GM12878 (cell line): ENCODE measurements around the gene ADK. TPM values are rescaled to one million over a fixed set of nuclear protein-coding genes. Genes with fewer than 3 reads are reported as not detected.

Source experiments
- ATAC-seq: fragments of 200-7000 bp; cut with Tn5 transposase; 3 replicates; pipeline ENCODE4 v1.9.1; 2020; ENCODE audit warnings: mild to moderate bottlenecking, moderate library complexity
- BruUV-seq: library from RNA; stranded (reverse); fragments of 400-500 nt; replicated peaks from 2 replicates; lab custom pipeline; 2021; lab: Mats Ljungman, UMichigan
- CTCF ChIA-PET: fragments of 300-600 bp; sonication (Branson Sonifier 250); formaldehyde crosslinking; extraction: SDS; loops from one replicate; lab custom pipeline; 2021; ENCODE audit warnings: inconsistent platforms; lab: Yijun Ruan, JAX
- POLR2A ChIA-PET: fragments of 350-600 bp; formaldehyde crosslinking; extraction: SDS; loops from one replicate; lab custom pipeline; 2021; ENCODE audit warnings: inconsistent platforms; lab: Charles Lee
- RAD21 ChIA-PET: fragments of 300-600 bp; sonication (Branson Sonifier 250); formaldehyde crosslinking; loops from one replicate; lab custom pipeline; 2023; ENCODE audit warnings: antibody characterized with exemption; ENCODE audit not compliant: unreplicated experiment; lab: Charles Lee
- SMC1A ChIA-PET: fragments of 300-600 bp; sonication (Branson Sonifier 250); formaldehyde crosslinking; loops from one replicate; lab custom pipeline; 2023; ENCODE audit not compliant: unreplicated experiment, uncharacterized antibody; lab: Charles Lee
- DNase-seq: peaks from one replicate; pipeline ENCODE4 v3.0.0-alpha.2; 2011; ENCODE audit warnings: low read depth, low spot score
- FAIRE-seq: peaks from 3 replicates; lab custom pipeline; 2011; peaks lifted over from hg19 to GRCh38; lab: Jason Lieb, UNC
- H2AFZ ChIP-seq: 2 replicates; pipeline ENCODE4 v1.6.0; 2011; ENCODE audit warnings: low read depth, low read length, control low read depth; ENCODE audit not compliant: control insufficient read depth
- H3K27ac ChIP-seq: 2 replicates; pipeline ENCODE4 v1.5.1; 2011; ENCODE audit warnings: control low read depth; ENCODE audit not compliant: control insufficient read depth, insufficient read depth
- H3K27me3 ChIP-seq, 2 experiments: replicated peaks in 1 of 2; 2 replicates each; pipeline versions ENCODE4 v1.6.0 to v1.6.1; 2011; ENCODE audit warnings: low read length in 1 of 2; ENCODE audit not compliant: control insufficient read depth in 2 of 2, insufficient read depth in 2 of 2
- H3K36me3 ChIP-seq, 2 experiments: 2 replicates each; pipeline ENCODE4 v1.5.1; 2011; ENCODE audit warnings: low read length in 1 of 2; ENCODE audit not compliant: control insufficient read depth in 2 of 2, insufficient read depth in 2 of 2
- H3K4me1 ChIP-seq: 2 replicates; pipeline ENCODE4 v1.6.1; 2011; ENCODE audit warnings: mild to moderate bottlenecking, low read length, moderate library complexity, mixed read lengths; ENCODE audit not compliant: control insufficient read depth, insufficient read depth
- H3K4me2 ChIP-seq: 2 replicates; pipeline ENCODE4 v1.6.0; 2011; ENCODE audit warnings: control low read depth; ENCODE audit not compliant: control insufficient read depth, insufficient read depth
- H3K4me3 ChIP-seq: fragments of 200-600 bp; sonication (generic); 2 replicates; pipeline ENCODE4 v1.5.1; 2016
- H3K79me2 ChIP-seq: 2 replicates; pipeline ENCODE4 v1.6.0; 2011; ENCODE audit warnings: low read length; ENCODE audit not compliant: control insufficient read depth, insufficient read depth
- H3K9ac ChIP-seq: 2 replicates; pipeline ENCODE4 v1.8.0; 2011; ENCODE audit warnings: low read length, control low read depth, mixed read lengths; ENCODE audit not compliant: control insufficient read depth, insufficient read depth
- H3K9me3 ChIP-seq: replicated peaks from 3 replicates; pipeline ENCODE4 v1.5.1; 2011; ENCODE audit warnings: mild to moderate bottlenecking, low read length; ENCODE audit not compliant: control insufficient read depth, insufficient read depth
- H4K20me1 ChIP-seq: 2 replicates; pipeline ENCODE4 v1.6.0; 2011; ENCODE audit not compliant: control insufficient read depth, insufficient read depth
- ATF7 ChIP-seq: fragments of 450-650 bp; IDR thresholded peaks from 2 replicates; pipeline ENCODE4 v1.6.1; 2016; ENCODE audit warnings: low read depth, mild to moderate bottlenecking
- BCL11A ChIP-seq: IDR thresholded peaks from 2 replicates; pipeline ENCODE4 v1.6.1; 2011; ENCODE audit warnings: low read depth, low read length
- CHD1 ChIP-seq: IDR thresholded peaks from 2 replicates; pipeline ENCODE4 v1.6.1; 2012; ENCODE audit warnings: low read depth, low read length, improper control_type of control experiment
- IKZF2 ChIP-seq, 2 experiments: fragments of 450-650 bp; IDR thresholded peaks; 2 replicates each; pipeline ENCODE4 v1.6.1; 2017; ENCODE audit warnings: mild to moderate bottlenecking in 2 of 2, moderate library complexity in 2 of 2
- LARP7 ChIP-seq: fragments of 450-650 bp; IDR thresholded peaks from 2 replicates; pipeline ENCODE4 v1.6.1; 2017; ENCODE audit warnings: mild to moderate bottlenecking
- TCF7 ChIP-seq: IDR thresholded peaks from 2 replicates; pipeline ENCODE4 v1.6.1; 2014; ENCODE audit warnings: antibody characterized with exemption, borderline replicate concordance
- ZBED1 ChIP-seq: IDR thresholded peaks from 2 replicates; pipeline ENCODE4 v1.6.1; 2016; ENCODE audit warnings: borderline replicate concordance
- WGBS: methylation state at CpG from one replicate; pipeline ENCODE4 v1.1.6; 2016; ENCODE audit warnings: low lambda C conversion rate; ENCODE audit not compliant: insufficient replicate concordance, insufficient coverage; ENCODE audit errors: missing lambda C conversion rate; 5-methylcytosine and 5-hydroxymethylcytosine counted together
- in situ Hi-C: fragments of 300-500 bp; cut with MboI; formaldehyde crosslinking; loops from 9 replicates; pipeline ENCODE4 v1.14.3; 2018; ENCODE audit warnings: mixed read lengths
- intact Hi-C: fragments of 100-400 bp; cut with micrococcal nuclease; formaldehyde crosslinking; loops from one replicate; pipeline ENCODE4 v1.14.2; 2022; ENCODE audit not compliant: unreplicated experiment
- polyA plus RNA-seq, 11 experiments: library from polyadenylated mRNA; depleted of rRNA in 4 of 11; unstranded in 6 of 11; stranded (reverse) in 5 of 11; fragments of >200 nt; fragmentation: Nextera tagmentation in 4 of 11; fragmentation: Illumina TruSeq in 1 of 11; extraction: Ambion mirVana in 4 of 11; extraction: Trizol in 1 of 11; gene quantifications; 1 replicate in 1 of 11; 2 replicates in 10 of 11; pipeline versions ENCODE4 v1.2.1 to v1.2.3, GENCODE V29; 2011 to 2016; ENCODE audit warnings: inconsistent platforms in 2 of 11, missing spikeins in 2 of 11, low read depth in 1 of 11
- total RNA-seq, 4 experiments: library from RNA; depleted of rRNA in 3 of 4; stranded (reverse); fragments of >200 nt in 3 of 4; fragmentation: Illumina TruSeq in 1 of 4; extraction: Trizol in 1 of 4; gene quantifications; 2 replicates each; pipeline versions ENCODE4 v1.2.1 to v1.2.3, GENCODE V29; 2013 to 2021
- TF ChIP-seq, protein P1 (sequence below): fragments of 450-650 bp; IDR thresholded peaks from 2 replicates; pipeline ENCODE4 v1.6.1; 2014; ENCODE audit warnings: mild to moderate bottlenecking
- TF ChIP-seq, protein P2 (sequence below): fragments of 450-650 bp; IDR thresholded peaks from 2 replicates; pipeline ENCODE4 v1.6.1; 2016; ENCODE audit warnings: mild to moderate bottlenecking

ADK gene
- total and polyA plus RNA-seq, 10 of the 15 experiments (the other 5 are each of a cell fraction or from before 2014, with no cell fraction given) = 42.0 to 151 (median 81.6) TPM

DNA sequence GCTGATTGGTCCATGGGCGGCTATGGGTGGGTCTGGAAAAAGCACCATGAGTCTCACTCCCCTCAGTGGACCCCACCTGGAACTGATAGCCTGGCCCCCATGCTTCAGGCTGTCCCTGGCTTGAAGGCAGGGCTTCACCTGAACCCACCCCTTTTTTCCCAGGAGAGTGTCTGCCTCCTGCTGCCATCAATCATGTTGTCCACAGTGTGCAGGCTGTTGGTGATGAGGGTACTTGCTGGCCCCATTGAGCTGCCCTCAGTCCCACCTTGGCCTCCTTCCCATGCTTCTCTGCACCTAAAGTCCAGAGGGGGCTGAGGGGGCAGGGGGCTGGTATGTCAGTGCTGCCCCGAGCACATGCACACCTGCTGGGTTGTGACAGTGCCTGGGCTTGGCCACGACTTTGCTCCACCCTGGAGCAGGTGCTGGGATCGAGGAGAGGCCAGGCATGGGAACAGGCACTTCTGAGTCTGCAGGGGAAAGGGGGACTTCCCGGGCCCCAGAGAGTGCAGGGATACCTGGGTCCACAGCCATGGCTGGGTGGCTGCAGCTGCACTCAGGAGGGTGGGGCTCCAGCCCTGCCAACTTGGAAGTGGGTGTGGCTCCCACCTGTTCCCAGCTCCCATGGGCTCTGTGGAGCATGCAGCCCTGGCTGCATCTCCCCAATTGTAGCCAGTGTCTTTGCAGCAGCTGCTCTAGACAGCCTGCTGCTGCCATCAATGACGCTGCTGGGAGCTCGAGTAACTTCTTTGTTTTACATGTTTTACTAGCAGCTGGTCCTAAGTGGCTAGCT is 56.9 kb downstream of the ADK start:
- no peak overlapping the region for H3K9ac ChIP-seq
- intact Hi-C loops = no loop called here
- ATAC-seq = peak; percentile 20; the same call in 2 of the 3 replicates

More for the DNA sequence above, 56.9 kb downstream of the ADK start:
- ChIA-PET RAD21 (no interaction called here), POLR2A (no interaction called here), SMC1A (interaction anchor here (2.1 to 2.7 kb wide), 2 partner anchors 17 to 26 kb away, joined by 6 to 9 read pairs; no protein-coding TSS in a partner anchor), CTCF (interaction anchor here (0.7 to 1.9 kb wide), 3 partner anchors 58 to 999 kb away, joined by 3 to 10 read pairs (median 3); partner anchors contain the start of genes ADK and AP3M1)
- no peak for DNase-seq
- Histone ChIP-seq H3K27ac (no peak overlapping the region; the same call in 1 of the 2 replicates), H3K4me3 (no peak overlapping the region), H3K4me2 (no peak overlapping the region), H3K27me3 (no peaks in the 10 kb centered on the region), H3K79me2 (peaks cover 6% of the 10 kb centered on the region), H2AFZ (no peak overlapping the region), H3K36me3 (peaks cover 6 to 10% of the 10 kb centered on the region in 2 experiments), H3K9me3 (no peaks in the 10 kb centered on the region), H3K4me1 (no peaks in the 10 kb centered on the region), H4K20me1 (no peaks in the 10 kb centered on the region)
- no peak for FAIRE-seq
- no TSS peak for BruUV-seq
- WGBS = 58% methylated on average over 7 of the region's 7 CpGs
- no peak for TF ChIP-seq CHD1
- TF ChIP-seq, protein P1, sequence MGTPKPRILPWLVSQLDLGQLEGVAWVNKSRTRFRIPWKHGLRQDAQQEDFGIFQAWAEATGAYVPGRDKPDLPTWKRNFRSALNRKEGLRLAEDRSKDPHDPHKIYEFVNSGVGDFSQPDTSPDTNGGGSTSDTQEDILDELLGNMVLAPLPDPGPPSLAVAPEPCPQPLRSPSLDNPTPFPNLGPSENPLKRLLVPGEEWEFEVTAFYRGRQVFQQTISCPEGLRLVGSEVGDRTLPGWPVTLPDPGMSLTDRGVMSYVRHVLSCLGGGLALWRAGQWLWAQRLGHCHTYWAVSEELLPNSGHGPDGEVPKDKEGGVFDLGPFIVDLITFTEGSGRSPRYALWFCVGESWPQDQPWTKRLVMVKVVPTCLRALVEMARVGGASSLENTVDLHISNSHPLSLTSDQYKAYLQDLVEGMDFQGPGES = no peak
- TF ChIP-seq IKZF2 (IDR thresholded peaks at IDR 0.05) = no peak
- TF ChIP-seq ZBED1 = no peak
- TF ChIP-seq TCF7 = no peak
- TF ChIP-seq LARP7 = no peak
- TF ChIP-seq ATF7 = no peak
- TF ChIP-seq, protein P2, sequence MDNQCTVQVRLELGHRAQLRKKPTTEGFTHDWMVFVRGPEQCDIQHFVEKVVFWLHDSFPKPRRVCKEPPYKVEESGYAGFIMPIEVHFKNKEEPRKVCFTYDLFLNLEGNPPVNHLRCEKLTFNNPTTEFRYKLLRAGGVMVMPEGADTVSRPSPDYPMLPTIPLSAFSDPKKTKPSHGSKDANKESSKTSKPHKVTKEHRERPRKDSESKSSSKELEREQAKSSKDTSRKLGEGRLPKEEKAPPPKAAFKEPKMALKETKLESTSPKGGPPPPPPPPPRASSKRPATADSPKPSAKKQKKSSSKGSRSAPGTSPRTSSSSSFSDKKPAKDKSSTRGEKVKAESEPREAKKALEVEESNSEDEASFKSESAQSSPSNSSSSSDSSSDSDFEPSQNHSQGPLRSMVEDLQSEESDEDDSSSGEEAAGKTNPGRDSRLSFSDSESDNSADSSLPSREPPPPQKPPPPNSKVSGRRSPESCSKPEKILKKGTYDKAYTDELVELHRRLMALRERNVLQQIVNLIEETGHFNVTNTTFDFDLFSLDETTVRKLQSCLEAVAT = no peak
- no peak for TF ChIP-seq BCL11A
- in situ Hi-C loops = no loop called here
